Right atrium auricular region (tissue), 2 donors: Measurements from ENCODE around the gene ZNF276. TPM values are rescaled to one million over a fixed set of nuclear protein-coding genes. Genes with fewer than 3 reads are reported as not detected.
"Not testable (repeated sequence)": the region's sequence is repeated elsewhere in the genome, so short reads cannot be mapped to it uniquely, and the experiment has no call there.

Experiments
- DNase-seq: peaks from one replicate; pipeline ENCODE4 v3.0.0-alpha.2; 2019; ENCODE audit warnings: low spot score
- H3K27ac ChIP-seq, 2 donors: fragments of 200-600 bp; sonication (generic); 1 replicate in 1 of 2; 2 replicates in 1 of 2; pipeline ENCODE4 v1.5.1; 2016 to 2019
- H3K27me3 ChIP-seq, 2 donors: fragments of 200-600 bp; sonication (generic); one replicate each; pipeline versions ENCODE4 v1.5.1 to v1.6.0; 2017 to 2019
- H3K36me3 ChIP-seq: fragments of 200-600 bp; sonication (generic); one replicate; pipeline ENCODE4 v1.5.1; 2016
- H3K4me1 ChIP-seq, 2 donors: fragments of 200-600 bp; sonication (generic); one replicate each; pipeline versions ENCODE4 v1.5.1 to v1.6.0; 2017 to 2019
- H3K4me3 ChIP-seq, 2 donors: fragments of 200-600 bp; sonication (generic); 1 replicate in 1 of 2; 2 replicates in 1 of 2; pipeline ENCODE4 v1.5.1; 2017 to 2019; ENCODE audit warnings: mild to moderate bottlenecking in 1 of 2, moderate library complexity in 1 of 2
- H3K9me3 ChIP-seq, 2 donors: fragments of 200-600 bp; sonication (generic); one replicate each; pipeline ENCODE4 v1.5.1; 2019
- CTCF ChIP-seq, 2 donors: fragments of 200-600 bp; sonication (generic); IDR thresholded peaks; one replicate each; pipeline ENCODE4 v1.5.1; 2019; ENCODE audit warnings: antibody characterized with exemption in 2 of 2
- total RNA-seq, 2 donors: library from RNA; depleted of rRNA; stranded (reverse); fragments of >200 nt; gene quantifications; one replicate each; pipeline ENCODE4 v1.1.0, GENCODE V29; 2016

Gene ZNF276
- total RNA-seq, 2 donors from 2014 or later: 10.0 to 11.1 TPM

- DNase-seq: no peak
- Histone ChIP-seq H3K27me3 (no peaks in the 10 kb centered on the region), H3K27ac (no peak overlapping the region), H3K4me3 (no peak overlapping the region), H3K4me1 (peaks cover 0 to 9% of the 10 kb centered on the region in 2 donors), H3K36me3 (peaks cover 23% of the 10 kb centered on the region), H3K9me3 (no peaks in the 10 kb centered on the region)
- no peak for TF ChIP-seq CTCF (IDR thresholded peaks at IDR 0.05)
Measured at GRCh38 chr16:89695086-89695874, 26.1 kb upstream of the ZNF276 start.

- Histone ChIP-seq H3K36me3 (peaks cover 22% of the 10 kb centered on the region), H3K4me1 (peaks cover 0 to 16% of the 10 kb centered on the region in 2 donors), H3K9me3 (no peaks in the 10 kb centered on the region), H3K27ac (no peak overlapping the region), H3K27me3 (no peaks in the 10 kb centered on the region), H3K4me3 (no peak overlapping the region)
- DNase-seq: no peak
- no peak for TF ChIP-seq CTCF (IDR thresholded peaks at IDR 0.05)
Measured at GRCh38 chr16:89695875-89696669, 25.3 kb upstream of the ZNF276 start.

GRCh38 chr16:89696670-89697128 lies 24.6 kb upstream of the ZNF276 start:
- DNase-seq: no peak
- Histone ChIP-seq H3K9me3 (no peaks in the 10 kb centered on the region), H3K4me1 (peaks cover 0 to 19% of the 10 kb centered on the region in 2 donors), H3K4me3 (no peak overlapping the region), H3K27me3 (no peaks in the 10 kb centered on the region), H3K27ac (no peak overlapping the region), H3K36me3 (peaks cover 16% of the 10 kb centered on the region)
- TF ChIP-seq CTCF (IDR thresholded peaks at IDR 0.05): no peak

GRCh38 chr16:89697161-89697615 lies 24.1 kb upstream of the ZNF276 start:
- Histone ChIP-seq H3K4me1 (peaks cover 0 to 24% of the 10 kb centered on the region in 2 donors), H3K9me3 (no peaks in the 10 kb centered on the region), H3K4me3 (no peak overlapping the region), H3K27ac (no peak overlapping the region), H3K27me3 (no peaks in the 10 kb centered on the region), H3K36me3 (peaks cover 12% of the 10 kb centered on the region)
- no peak for DNase-seq
- no peak for TF ChIP-seq CTCF (IDR thresholded peaks at IDR 0.05)

- Histone ChIP-seq H3K9me3 (no peaks in the 10 kb centered on the region), H3K27me3 (no peaks in the 10 kb centered on the region), H3K27ac (no peak overlapping the region), H3K4me1 (peaks cover 0 to 26% of the 10 kb centered on the region in 2 donors), H3K36me3 (peaks cover 12% of the 10 kb centered on the region), H3K4me3 (no peak overlapping the region)
- no peak for TF ChIP-seq CTCF (IDR thresholded peaks at IDR 0.05)
- no peak for DNase-seq
Measured at GRCh38 chr16:89697616-89698331, 23.6 kb upstream of the ZNF276 start.

- DNase-seq, H3K36me3 ChIP-seq, H3K4me3 ChIP-seq, H3K27me3 ChIP-seq, H3K9me3 ChIP-seq, H3K27ac ChIP-seq: not testable (repeated sequence)
- peaks cover 0 to 26% of the 10 kb centered on the region in 2 donors for H3K4me1 ChIP-seq
Measured at GRCh38 chr16:89698717-89699116, 22.6 kb upstream of the ZNF276 start.

GRCh38 chr16:89699629-89700099 lies 21.7 kb upstream of the ZNF276 start:
- Histone ChIP-seq H3K4me3 (peak overlapping the region; percentile 11 to 74), H3K4me1 (peaks cover 0 to 26% of the 10 kb centered on the region in 2 donors), H3K27ac (peak overlapping the region; percentile 86)
- H3K36me3 ChIP-seq, DNase-seq, H3K9me3 ChIP-seq, H3K27me3 ChIP-seq: not testable (repeated sequence)
